Astrocyte (in vitro differentiated cells and primary cell): ENCODE data around the gene SPAG8.

ENCODE experiments used
- CTCF ChIP-seq: IDR thresholded peaks from 2 replicates; pipeline ENCODE4 v1.5.1; 2011; ENCODE audit warnings: low read depth, mild to moderate bottlenecking, inconsistent platforms, low read length, moderate library complexity; ENCODE audit not compliant: insufficient read depth
- EZH2 ChIP-seq: IDR thresholded peaks from 2 replicates; pipeline ENCODE4 v1.6.1; 2012; ENCODE audit warnings: mild to moderate bottlenecking, low read length, inconsistent platforms; ENCODE audit not compliant: insufficient read depth

- TF ChIP-seq CTCF: no peak
- TF ChIP-seq EZH2: no peak
These were observed 11.5 kb downstream of the SPAG8 start for GRCh38 chr9:35800530-35800929.
